NT2/D1 (cell line): ENCODE measurements around the gene AMBP.

Experiments used
- SUZ12 ChIP-seq: IDR thresholded peaks from 2 replicates; pipeline ENCODE4 v1.6.1; 2011; ENCODE audit not compliant: insufficient read length, insufficient read depth; ENCODE audit errors: extremely low read depth
- YY1 ChIP-seq: IDR thresholded peaks from 2 replicates; pipeline ENCODE4 v1.6.1; 2011; ENCODE audit not compliant: insufficient read length, insufficient read depth
- ZNF274 ChIP-seq: IDR thresholded peaks from 2 replicates; pipeline ENCODE4 v1.6.1; 2011; ENCODE audit warnings: mild to moderate bottlenecking, low read depth, low read length

- TF ChIP-seq ZNF274: no peak
- no peak for TF ChIP-seq SUZ12
- TF ChIP-seq YY1: no peak
Observed at GRCh38 chr9:114117996-114118830, 40.1 kb upstream of the AMBP start.
